Measurements from ENCODE around the gene P2RX5. TPM values are rescaled to one million over a fixed set of nuclear protein-coding genes. Genes with fewer than 3 reads are reported as not detected.

P2RX5 gene
- total RNA-seq, 4 donors from 2014 or later = 0.96 to 2.0 TPM; not detected in 2

GRCh38 chr17:3722716-3723115 is 26.8 kb upstream of the P2RX5 start:
- no peaks in the 10 kb centered on the region for H3K9me3 ChIP-seq
- no peak for TF ChIP-seq EP300 (IDR thresholded peaks at IDR 0.05)
- TF ChIP-seq, protein P1, sequence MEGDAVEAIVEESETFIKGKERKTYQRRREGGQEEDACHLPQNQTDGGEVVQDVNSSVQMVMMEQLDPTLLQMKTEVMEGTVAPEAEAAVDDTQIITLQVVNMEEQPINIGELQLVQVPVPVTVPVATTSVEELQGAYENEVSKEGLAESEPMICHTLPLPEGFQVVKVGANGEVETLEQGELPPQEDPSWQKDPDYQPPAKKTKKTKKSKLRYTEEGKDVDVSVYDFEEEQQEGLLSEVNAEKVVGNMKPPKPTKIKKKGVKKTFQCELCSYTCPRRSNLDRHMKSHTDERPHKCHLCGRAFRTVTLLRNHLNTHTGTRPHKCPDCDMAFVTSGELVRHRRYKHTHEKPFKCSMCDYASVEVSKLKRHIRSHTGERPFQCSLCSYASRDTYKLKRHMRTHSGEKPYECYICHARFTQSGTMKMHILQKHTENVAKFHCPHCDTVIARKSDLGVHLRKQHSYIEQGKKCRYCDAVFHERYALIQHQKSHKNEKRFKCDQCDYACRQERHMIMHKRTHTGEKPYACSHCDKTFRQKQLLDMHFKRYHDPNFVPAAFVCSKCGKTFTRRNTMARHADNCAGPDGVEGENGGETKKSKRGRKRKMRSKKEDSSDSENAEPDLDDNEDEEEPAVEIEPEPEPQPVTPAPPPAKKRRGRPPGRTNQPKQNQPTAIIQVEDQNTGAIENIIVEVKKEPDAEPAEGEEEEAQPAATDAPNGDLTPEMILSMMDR (IDR thresholded peaks at IDR 0.05) = no peak
- no peak for TF ChIP-seq POLR2AphosphoS5 (IDR thresholded peaks at IDR 0.05)
- TF ChIP-seq POLR2A (IDR thresholded peaks at IDR 0.05) = no peak
- H3K36me3 ChIP-seq = peaks cover 0 to 34% of the 10 kb centered on the region in 2 donors
- H3K4me3 ChIP-seq = peak overlapping the region; percentile 72 to 77
- ATAC-seq = no peak
- no peaks in the 10 kb centered on the region for H3K27me3 ChIP-seq
- WGBS, 2 donors (ENCODE audit: low coverage in 1 of 2) = 16 to 25% methylated on average over 5 to 6 of the region's 6 CpGs
- H3K4me1 ChIP-seq = peaks cover 0 to 48% (median 24%) of the 10 kb centered on the region in 3 donors
- peak overlapping the region; percentile 6 to 92 (median 88) for H3K27ac ChIP-seq

DNA sequence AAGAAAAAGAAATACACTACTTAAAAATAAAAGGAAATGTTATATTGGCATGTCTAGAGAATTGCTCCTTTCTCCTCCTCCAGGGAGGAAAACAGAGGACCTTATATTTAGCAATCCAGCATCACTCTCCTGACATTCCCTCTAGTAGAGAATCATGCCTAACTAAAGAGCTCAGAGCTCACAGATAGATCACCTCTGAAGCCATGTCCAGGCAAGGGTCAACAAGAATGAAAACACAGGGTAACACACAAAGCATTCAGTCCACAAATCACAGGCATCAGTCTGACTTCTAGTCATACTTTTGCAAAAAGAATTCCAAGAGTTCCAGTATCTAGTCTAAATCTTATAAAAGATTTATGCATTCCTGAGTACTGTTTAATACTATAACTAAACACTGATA is 23.3 kb upstream of the P2RX5 start:
- Histone ChIP-seq H3K9me3 (no peaks in the 10 kb centered on the region), H3K27me3 (no peaks in the 10 kb centered on the region), H3K4me1 (peaks cover 0 to 42% (median 20%) of the 10 kb centered on the region in 3 donors), H3K36me3 (peaks cover 4 to 69% of the 10 kb centered on the region in 2 donors), H3K27ac (no peak overlapping the region), H3K4me3 (no peak overlapping the region)
- TF ChIP-seq, protein P1 (IDR thresholded peaks at IDR 0.05) = no peak
- no peak for TF ChIP-seq POLR2A (IDR thresholded peaks at IDR 0.05)
- TF ChIP-seq POLR2AphosphoS5 (IDR thresholded peaks at IDR 0.05) = no peak
- no peak for TF ChIP-seq EP300 (IDR thresholded peaks at IDR 0.05)
- ATAC-seq = no peak

- no peak overlapping the region for H3K4me3 ChIP-seq
- no peaks in the 10 kb centered on the region for H3K27me3 ChIP-seq
- 93% methylated on average over 2 of the region's 4 CpGs; no CpG with 5 or more reads in 1 of the 2 donors for whole genome bisulfite sequencing, 2 donors (ENCODE audit: low coverage in 1 of 2)
- ATAC-seq = no peak
- H3K27ac ChIP-seq = no peak overlapping the region
- H3K4me1 ChIP-seq = peaks cover 0 to 38% (median 16%) of the 10 kb centered on the region in 3 donors
- TF ChIP-seq EP300 (IDR thresholded peaks at IDR 0.05) (no peak), POLR2AphosphoS5 (IDR thresholded peaks at IDR 0.05) (no peak)
- TF ChIP-seq, protein P1 (IDR thresholded peaks at IDR 0.05) = no peak
- no peaks in the 10 kb centered on the region for H3K9me3 ChIP-seq
- peaks cover 4 to 79% of the 10 kb centered on the region in 2 donors for H3K36me3 ChIP-seq
Measured at GRCh38 chr17:3718201-3718600, 22.2 kb upstream of the P2RX5 start.

GRCh38 chr17:3715296-3715695 is 19.3 kb upstream of the P2RX5 start:
- no peak for ATAC-seq
- WGBS, 2 donors (ENCODE audit: low coverage in 1 of 2) = 74 to 80% methylated on average over 6 to 7 of the region's 8 CpGs
- Histone ChIP-seq H3K9me3 (no peaks in the 10 kb centered on the region), H3K27ac (no peak overlapping the region), H3K4me1 (peaks cover 0 to 10% (median 4%) of the 10 kb centered on the region in 3 donors), H3K27me3 (no peaks in the 10 kb centered on the region), H3K36me3 (peaks cover 4 to 88% of the 10 kb centered on the region in 2 donors), H3K4me3 (no peak overlapping the region)
- TF ChIP-seq, protein P1 (IDR thresholded peaks at IDR 0.05) = no peak
- TF ChIP-seq POLR2A (IDR thresholded peaks at IDR 0.05) = no peak
- TF ChIP-seq POLR2AphosphoS5 (IDR thresholded peaks at IDR 0.05) = no peak
- no peak for TF ChIP-seq EP300 (IDR thresholded peaks at IDR 0.05)

- Histone ChIP-seq H3K4me3 (no peak overlapping the region), H3K4me1 (no peaks in the 10 kb centered on the region), H3K27ac (no peak overlapping the region), H3K9me3 (no peaks in the 10 kb centered on the region), H3K27me3 (no peaks in the 10 kb centered on the region), H3K36me3 (peaks cover 4 to 65% of the 10 kb centered on the region in 2 donors)
- no peak for ATAC-seq
- no peak for TF ChIP-seq POLR2AphosphoS5 (IDR thresholded peaks at IDR 0.05)
- TF ChIP-seq, protein P1 (IDR thresholded peaks at IDR 0.05) = no peak
- no peak for TF ChIP-seq POLR2A (IDR thresholded peaks at IDR 0.05)
- no peak for TF ChIP-seq EP300 (IDR thresholded peaks at IDR 0.05)
- WGBS, 2 donors (ENCODE audit: low coverage in 1 of 2) = 58 to 71% methylated on average over 4 to 12 of the region's 13 CpGs
Measured at GRCh38 chr17:3712811-3713463, 17.0 kb upstream of the P2RX5 start.

Measured in gastroesophageal sphincter (tissue), 4 donors.